Tibial nerve (tissue), 4 donors: ENCODE data around the gene OSGEPL1.

Source experiments
- EP300 ChIP-seq, 2 donors: sonication (generic); formaldehyde crosslinking; IDR thresholded peaks; one replicate each; pipeline ENCODE4 v1.6.1; 2017; ENCODE audit warnings: antibody characterized with exemption in 2 of 2, mild to moderate bottlenecking in 1 of 2
- POLR2A ChIP-seq, 2 donors: fragments of 450-650 bp; IDR thresholded peaks; one replicate each; pipeline ENCODE4 v1.6.1; 2017; ENCODE audit warnings: antibody characterized with exemption in 2 of 2, mild to moderate bottlenecking in 2 of 2, moderate library complexity in 2 of 2
- TF ChIP-seq, protein P1 (sequence below), 5 experiments: fragments of 200-600 bp in 3 of 5; fragments of 450-650 bp in 2 of 5; sonication (generic) in 3 of 5; IDR thresholded peaks; one replicate each; pipeline ENCODE4 v1.5.1; 2016 to 2019; ENCODE audit warnings: antibody characterized with exemption in 5 of 5, mild to moderate bottlenecking in 3 of 5, moderate library complexity in 2 of 5

DNA sequence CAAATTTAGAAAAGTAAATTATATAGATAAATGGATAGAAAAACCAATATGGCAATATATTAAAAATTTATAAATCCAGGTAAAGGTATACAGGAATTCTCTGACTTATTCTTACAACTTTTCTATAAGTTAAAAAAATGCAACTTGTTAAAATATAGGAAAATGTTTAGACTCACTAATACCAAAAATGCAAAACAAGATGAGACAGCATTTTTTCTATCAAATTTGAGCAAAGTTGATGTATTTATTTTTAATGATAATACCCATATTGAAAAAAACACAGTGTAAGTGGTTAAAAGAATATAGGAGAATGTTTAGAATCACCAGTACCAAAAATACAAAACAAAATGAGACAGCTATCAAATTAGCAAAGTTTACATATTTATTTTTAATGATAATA, 35.7 kb downstream of the OSGEPL1 start:
- TF ChIP-seq, protein P1, sequence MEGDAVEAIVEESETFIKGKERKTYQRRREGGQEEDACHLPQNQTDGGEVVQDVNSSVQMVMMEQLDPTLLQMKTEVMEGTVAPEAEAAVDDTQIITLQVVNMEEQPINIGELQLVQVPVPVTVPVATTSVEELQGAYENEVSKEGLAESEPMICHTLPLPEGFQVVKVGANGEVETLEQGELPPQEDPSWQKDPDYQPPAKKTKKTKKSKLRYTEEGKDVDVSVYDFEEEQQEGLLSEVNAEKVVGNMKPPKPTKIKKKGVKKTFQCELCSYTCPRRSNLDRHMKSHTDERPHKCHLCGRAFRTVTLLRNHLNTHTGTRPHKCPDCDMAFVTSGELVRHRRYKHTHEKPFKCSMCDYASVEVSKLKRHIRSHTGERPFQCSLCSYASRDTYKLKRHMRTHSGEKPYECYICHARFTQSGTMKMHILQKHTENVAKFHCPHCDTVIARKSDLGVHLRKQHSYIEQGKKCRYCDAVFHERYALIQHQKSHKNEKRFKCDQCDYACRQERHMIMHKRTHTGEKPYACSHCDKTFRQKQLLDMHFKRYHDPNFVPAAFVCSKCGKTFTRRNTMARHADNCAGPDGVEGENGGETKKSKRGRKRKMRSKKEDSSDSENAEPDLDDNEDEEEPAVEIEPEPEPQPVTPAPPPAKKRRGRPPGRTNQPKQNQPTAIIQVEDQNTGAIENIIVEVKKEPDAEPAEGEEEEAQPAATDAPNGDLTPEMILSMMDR (IDR thresholded peaks at IDR 0.05), result no peak
- TF ChIP-seq POLR2A (IDR thresholded peaks at IDR 0.05) (no peak), EP300 (IDR thresholded peaks at IDR 0.05) (no peak)
